GM12892 (cell line): ENCODE measurements around the gene KIN. TPM values are rescaled to one million over a fixed set of nuclear protein-coding genes. Genes with fewer than 3 reads are reported as not detected.
"Not testable (repeated sequence)": the region's sequence is repeated elsewhere in the genome, so short reads cannot be mapped to it uniquely, and the experiment has no call there.

ENCODE experiments used
- DNase-seq: peaks from one replicate; pipeline ENCODE4 v3.0.0; 2011; ENCODE audit not compliant: insufficient read length
- FAIRE-seq: peaks from 2 replicates; lab custom pipeline; 2011; peaks lifted over from hg19 to GRCh38; lab: Jason Lieb, UNC
- POLR2A ChIP-seq: IDR thresholded peaks from 2 replicates; pipeline ENCODE4 v1.6.1; 2011; ENCODE audit warnings: low read depth, low read length, control low read depth
- POLR2AphosphoS5 ChIP-seq: IDR thresholded peaks from 2 replicates; pipeline ENCODE4 v1.6.1; 2011; ENCODE audit warnings: low read depth, low read length, control low read depth
- TAF1 ChIP-seq: IDR thresholded peaks from 2 replicates; pipeline ENCODE4 v1.6.1; 2011; ENCODE audit warnings: low read depth, mild to moderate bottlenecking, control low read depth, low read length, borderline replicate concordance
- polyA plus RNA-seq: library from polyadenylated mRNA; unstranded; fragments of >200 nt; gene quantifications from one replicate; pipeline ENCODE4 v1.2.1, GENCODE V29; 2012; ENCODE audit warnings: missing spikeins, inconsistent platforms; ENCODE audit not compliant: missing spikeins

The KIN gene
- polyA plus RNA-seq = 10.6 TPM

DNA sequence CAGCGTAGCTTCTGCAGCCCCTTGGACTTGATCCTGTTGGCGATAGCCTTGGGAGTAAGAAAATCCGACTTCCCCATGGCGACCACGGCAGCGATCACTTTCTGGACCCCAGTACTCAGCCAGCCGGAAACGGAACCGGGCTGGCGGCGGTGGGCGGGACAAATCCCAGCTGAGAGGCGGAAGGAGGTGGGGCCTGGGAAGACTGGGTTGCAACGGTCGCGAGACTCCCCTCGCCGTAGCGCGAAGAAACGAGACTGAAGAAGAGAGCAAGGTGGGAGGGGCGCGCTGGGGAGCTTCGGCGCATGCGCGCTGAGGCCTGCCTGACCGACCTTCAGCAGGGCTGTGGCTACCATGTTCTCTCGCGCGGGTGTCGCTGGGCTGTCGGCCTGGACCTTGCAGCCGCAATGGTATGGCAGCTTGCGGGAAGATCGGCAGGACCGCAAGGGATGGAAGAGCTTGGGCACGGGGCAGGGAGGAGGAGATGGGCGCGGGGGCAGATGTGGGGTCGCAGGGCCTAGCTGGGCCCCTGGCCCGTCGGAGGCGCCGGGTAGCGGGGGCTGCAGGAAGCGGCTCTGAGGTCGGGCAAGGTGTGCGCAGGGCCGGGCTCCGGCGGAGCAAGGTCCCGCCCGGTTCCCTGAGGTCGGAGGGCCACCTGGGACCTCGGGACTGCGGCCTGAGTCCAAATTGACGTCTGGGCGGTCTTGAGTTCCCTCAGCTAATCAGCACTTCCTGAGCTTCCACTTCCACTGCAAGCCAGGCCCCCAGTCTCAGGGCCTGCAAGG lies at the start of gene KIN, which contains the start of gene ATP5F1C:
Gene KIN, minus strand, starts transcription at position 137 of the 782 bp plus-strand sequence. Its CDS starts 60 bp downstream, at position 77.
Gene ATP5F1C, plus strand, starts transcription at position 321 of the 782 bp plus-strand sequence. Its CDS starts 31 bp downstream, at position 352.
- DNase-seq (peak; percentile 94), FAIRE-seq (peak; percentile 97)
- TF ChIP-seq TAF1 (peak; percentile 48; the same call in 1 of the 2 replicates), POLR2AphosphoS5 (peak; percentile 92), POLR2A (peak; percentile 95)

GRCh38 chr10:7836571-7836970 lies 48.8 kb upstream of the KIN start:
- no peak for FAIRE-seq
- TF ChIP-seq POLR2A (no peak), TAF1 (no peak), POLR2AphosphoS5 (no peak)
- no peak for DNase-seq

DNA sequence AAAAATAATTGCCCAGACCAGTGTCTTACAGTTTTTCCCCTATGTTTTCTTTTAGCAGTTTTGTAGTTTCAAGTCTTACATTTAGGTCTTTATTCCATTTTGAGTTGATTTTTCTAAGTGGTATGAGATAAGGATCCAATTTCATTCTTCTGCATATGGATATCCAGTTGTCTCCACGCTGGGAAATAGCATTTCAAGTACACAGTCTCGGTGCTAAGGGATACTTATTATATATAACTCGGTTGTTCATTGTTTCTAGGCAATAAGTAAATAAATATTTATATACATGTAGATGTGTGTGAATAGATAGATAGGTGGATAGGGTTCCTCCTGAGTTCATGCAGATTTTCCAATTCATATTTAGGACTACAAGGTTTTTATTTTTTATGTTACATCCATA lies 46.5 kb upstream of the KIN start:
- no peak for DNase-seq
- TF ChIP-seq POLR2A (no peak), POLR2AphosphoS5 (no peak), TAF1 (no peak)
- no peak for FAIRE-seq

DNA sequence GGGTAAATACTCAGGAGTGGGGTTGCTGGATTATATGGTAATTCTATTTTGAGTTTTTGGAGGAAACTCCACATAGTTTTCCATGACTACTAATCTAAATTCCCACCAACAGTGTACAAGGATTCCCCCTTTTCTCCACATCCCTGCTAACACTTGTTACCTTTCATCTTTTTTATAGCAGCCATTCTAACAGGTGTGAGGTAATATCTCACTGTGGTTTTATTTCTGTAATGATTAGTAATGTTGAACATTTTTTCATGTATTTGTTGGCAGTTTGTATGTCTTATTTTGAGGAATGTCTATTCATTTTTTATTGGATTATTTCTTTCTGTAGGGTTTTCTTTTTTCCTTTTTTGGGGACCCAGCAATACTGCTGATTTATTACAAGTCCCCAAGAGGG lies 45.4 kb upstream of the KIN start:
- FAIRE-seq (no peak), DNase-seq (no peak)
- TF ChIP-seq TAF1 (no peak), POLR2A (no peak), POLR2AphosphoS5 (no peak)

GRCh38 chr10:7832060-7832459 lies 44.3 kb upstream of the KIN start:
- FAIRE-seq (no peak), DNase-seq (no peak)
- TF ChIP-seq POLR2A (no peak), POLR2AphosphoS5 (no peak), TAF1 (no peak)

GRCh38 chr10:7829289-7829834 lies 41.6 kb upstream of the KIN start:
- no peak for DNase-seq
- no peak for FAIRE-seq
- TF ChIP-seq TAF1 = no peak
- TF ChIP-seq POLR2AphosphoS5 = no peak
- TF ChIP-seq POLR2A = no peak

- no peak for TF ChIP-seq POLR2A
- TF ChIP-seq POLR2AphosphoS5 = no peak
- TF ChIP-seq TAF1 = no peak
- DNase-seq (no peak), FAIRE-seq (no peak)
Measured at GRCh38 chr10:7826971-7827370, 39.2 kb upstream of the KIN start.

DNA sequence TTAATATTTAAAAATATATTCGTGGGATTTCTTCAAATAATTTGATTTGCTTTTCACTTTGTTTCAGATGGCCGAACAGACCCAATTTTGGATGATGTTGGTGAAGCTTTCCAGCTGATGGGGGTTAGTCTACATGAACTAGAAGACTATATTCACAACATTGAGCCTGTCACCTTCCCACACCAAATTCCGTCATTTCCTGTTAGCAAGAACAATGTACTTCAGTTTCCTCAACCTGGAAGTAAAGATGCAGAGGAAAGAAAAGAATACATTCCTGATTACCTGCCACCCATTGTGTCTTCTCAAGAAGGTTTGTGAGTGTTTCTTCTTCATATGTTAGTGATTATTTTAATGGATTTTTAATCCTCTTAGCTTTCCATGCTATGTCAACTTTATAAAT lies 36.5 kb upstream of the KIN start:
- FAIRE-seq = no peak
- no peak for TF ChIP-seq POLR2AphosphoS5
- no peak for TF ChIP-seq POLR2A
- no peak for TF ChIP-seq TAF1
- no peak for DNase-seq

DNA sequence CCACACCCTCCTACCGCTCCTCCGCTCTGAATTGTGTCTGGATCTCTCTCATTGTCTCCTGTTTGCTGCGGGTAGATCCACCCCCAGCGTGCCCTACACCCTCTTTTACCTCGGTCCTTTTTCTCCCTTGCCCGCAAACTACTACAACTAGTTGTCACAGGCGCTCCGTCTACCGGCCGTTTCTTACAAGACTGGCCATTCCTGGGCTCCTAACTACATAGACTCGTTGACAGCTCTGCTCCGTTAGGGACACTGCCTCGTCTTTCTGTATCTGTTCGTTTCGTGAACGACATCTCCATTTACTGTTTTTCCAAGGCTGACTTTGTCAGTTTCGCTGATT lies 31.3 kb upstream of the KIN start:
- no peak for TF ChIP-seq POLR2A
- TF ChIP-seq TAF1 = no peak
- TF ChIP-seq POLR2AphosphoS5 = no peak
- FAIRE-seq (no peak), DNase-seq (peak; percentile 10)

DNA sequence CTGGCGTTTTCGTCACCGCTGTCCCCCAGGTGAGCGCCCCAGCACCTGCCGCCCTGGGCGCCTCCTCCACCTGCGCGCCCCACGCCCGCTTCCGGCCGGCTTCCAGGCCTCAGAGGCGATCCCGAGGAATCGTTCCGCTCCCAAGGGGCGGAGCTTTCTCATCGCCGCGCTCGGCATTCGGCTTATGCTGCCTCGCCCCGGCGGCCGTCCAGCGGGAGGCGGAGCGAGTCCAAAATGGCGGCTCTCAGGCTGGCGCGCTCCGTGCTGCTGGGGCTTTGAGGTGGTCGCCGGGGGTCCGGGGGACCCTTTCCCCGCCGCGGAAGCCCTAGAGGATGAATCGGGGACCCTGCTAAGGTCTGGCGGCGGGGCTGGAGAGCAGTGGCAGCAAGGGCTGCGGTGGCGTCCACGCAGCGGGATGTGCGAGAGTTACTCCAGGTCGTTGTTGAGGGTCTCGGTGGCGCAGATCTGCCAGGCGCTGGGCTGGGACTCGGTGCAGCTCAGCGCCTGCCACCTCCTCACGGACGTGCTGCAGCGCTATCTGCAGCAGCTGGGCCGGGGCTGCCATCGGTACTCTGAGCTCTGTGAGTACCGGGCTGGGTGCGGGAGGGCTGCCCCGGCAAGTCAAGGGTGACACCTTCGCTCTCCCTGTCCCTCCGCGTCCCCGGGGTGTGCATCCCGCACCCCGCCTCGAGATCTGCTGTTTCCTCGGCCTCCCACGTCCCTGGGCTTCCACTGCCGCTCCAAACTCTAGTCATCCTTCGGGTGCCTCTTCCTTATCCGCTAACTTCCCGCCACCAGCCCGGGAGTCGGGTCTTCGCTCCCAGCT lies 30.7 kb upstream of the KIN start, which contains the start of gene TAF3:
Gene TAF3, plus strand, starts transcription at position 211 of the 826 bp plus-strand sequence. Its CDS starts 205 bp downstream, at position 416.
- DNase-seq = peak; percentile 75
- TF ChIP-seq POLR2AphosphoS5 (peak; percentile 93), POLR2A (peak; percentile 91), TAF1 (peak; percentile 94)
- FAIRE-seq = peak; percentile 97

DNA sequence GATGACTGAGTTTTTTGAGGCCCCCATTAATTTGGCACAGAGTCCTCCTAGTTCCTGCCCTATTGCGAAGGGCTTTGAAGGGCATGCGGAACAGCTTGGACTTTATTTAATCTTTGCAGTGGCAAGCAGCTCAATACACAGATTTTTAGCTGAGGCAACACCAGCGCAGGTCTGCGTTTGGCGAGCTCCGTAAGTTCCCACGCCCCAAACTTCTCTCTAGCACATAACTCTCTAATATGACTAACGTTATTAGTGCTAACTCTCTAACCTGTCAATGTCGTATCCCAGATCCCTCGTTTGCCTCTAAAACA lies 30.1 kb upstream of the KIN start:
- DNase-seq = no peak
- FAIRE-seq = no peak

DNA sequence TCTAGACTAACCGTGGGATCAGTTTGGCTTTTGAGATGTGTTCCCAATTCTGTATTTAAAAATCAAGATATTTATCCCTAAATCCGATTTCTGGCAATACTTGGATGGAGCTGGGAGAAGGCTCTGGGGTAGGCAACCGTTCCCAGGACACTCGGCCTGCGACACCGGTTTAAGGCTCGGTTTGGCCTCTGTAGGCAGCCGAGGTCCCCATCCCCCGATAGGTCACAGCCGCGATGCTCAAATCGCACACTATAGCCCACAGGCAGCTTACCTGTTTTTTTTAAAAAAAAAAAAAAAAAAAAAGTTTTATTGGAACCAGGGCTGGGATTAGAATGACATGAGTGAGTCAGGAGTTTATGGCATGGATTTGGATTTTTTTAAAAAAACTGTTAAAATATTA lies 29.8 kb upstream of the KIN start:
- no peak for TF ChIP-seq POLR2AphosphoS5
- TF ChIP-seq TAF1 = no peak
- no peak for TF ChIP-seq POLR2A
- no peak for DNase-seq
- no peak for FAIRE-seq

More for the DNA sequence above, 30.1 kb upstream of the KIN start:
- no peak for TF ChIP-seq TAF1
- TF ChIP-seq POLR2AphosphoS5 = no peak
- no peak for TF ChIP-seq POLR2A

DNA sequence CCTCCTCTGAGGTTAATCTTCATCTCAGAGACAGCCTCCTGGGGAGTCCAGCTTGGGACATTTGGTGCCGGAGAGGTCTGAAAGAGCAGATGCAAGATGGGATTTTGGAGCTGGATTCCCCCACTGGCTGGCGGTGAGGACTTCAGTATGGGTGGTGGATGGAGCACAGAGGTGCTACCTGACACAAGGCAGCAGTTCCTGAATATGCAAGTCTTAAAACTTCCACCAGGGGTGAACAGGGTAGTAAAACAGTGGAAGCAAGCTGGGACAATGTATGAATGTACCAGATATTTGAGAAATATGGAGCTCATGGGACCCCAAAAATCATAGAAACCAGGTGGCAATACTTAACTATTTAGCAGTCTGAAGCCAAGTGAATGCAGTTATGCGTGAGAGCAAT lies 25.7 kb upstream of the KIN start:
- FAIRE-seq (no peak), DNase-seq (no peak)
- no peak for TF ChIP-seq POLR2AphosphoS5
- no peak for TF ChIP-seq POLR2A

DNA sequence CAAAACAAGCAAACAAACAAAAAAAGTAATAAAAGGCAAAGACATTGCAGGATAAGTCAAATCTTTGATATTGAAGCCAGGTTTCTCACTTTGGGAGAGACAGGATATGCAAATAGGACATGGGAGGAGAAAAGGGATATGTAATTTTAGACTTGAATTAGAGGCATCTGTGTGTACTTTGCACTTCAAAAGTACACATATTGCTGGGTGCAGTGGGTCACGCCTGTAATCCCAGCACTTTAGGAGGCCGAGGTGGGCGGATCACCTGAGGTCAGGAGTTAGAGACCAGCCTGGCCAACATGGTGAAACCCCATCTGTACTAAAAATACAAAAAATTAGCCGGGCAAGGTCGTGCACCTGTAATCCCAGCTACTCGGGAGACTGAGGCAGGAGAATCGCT lies 23.9 kb upstream of the KIN start:
- not testable (repeated sequence) for FAIRE-seq, DNase-seq
